NOMO-1 (cell line): Measurements from ENCODE around the gene CYP26A1.
A peak's percentile ranks its signal among the peaks of the same experiment; 100 is the strongest.

Experiments used
- DNase-seq, 2 experiments: peaks; one replicate each; lab custom pipeline; 2025; ENCODE audit not compliant: unreplicated experiment in 2 of 2; lab: John Stamatoyannopoulos, UW

The CYP26A1 gene, protein sequence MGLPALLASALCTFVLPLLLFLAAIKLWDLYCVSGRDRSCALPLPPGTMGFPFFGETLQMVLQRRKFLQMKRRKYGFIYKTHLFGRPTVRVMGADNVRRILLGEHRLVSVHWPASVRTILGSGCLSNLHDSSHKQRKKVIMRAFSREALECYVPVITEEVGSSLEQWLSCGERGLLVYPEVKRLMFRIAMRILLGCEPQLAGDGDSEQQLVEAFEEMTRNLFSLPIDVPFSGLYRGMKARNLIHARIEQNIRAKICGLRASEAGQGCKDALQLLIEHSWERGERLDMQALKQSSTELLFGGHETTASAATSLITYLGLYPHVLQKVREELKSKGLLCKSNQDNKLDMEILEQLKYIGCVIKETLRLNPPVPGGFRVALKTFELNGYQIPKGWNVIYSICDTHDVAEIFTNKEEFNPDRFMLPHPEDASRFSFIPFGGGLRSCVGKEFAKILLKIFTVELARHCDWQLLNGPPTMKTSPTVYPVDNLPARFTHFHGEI

DNA sequence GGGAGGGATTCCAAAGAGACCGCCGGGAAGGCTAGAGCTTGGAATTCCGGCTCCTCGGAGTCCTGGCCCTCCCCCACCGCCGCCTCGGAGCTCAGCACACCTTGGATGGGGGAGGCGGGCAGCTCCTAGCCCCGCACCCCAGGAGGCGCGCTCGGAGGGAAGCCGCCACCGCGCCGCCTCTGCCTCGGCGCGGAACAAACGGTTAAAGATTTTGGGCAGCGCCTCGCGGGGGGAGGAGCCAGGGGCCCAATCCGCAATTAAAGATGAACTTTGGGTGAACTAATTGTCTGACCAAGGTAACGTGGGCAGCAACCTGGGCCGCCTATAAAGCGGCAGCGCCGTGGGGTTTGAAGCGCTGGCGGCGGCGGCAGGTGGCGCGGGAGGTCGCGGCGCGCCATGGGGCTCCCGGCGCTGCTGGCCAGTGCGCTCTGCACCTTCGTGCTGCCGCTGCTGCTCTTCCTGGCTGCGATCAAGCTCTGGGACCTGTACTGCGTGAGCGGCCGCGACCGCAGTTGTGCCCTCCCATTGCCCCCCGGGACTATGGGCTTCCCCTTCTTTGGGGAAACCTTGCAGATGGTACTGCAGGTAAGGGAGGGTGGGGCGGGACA lies at the start of gene CYP26A1:
Gene CYP26A1 (plus strand): TSS at position 355 of the 608 bp plus-strand sequence. CDS start 42 bp downstream, at position 397.
- DNase-seq, result no peak

DNA sequence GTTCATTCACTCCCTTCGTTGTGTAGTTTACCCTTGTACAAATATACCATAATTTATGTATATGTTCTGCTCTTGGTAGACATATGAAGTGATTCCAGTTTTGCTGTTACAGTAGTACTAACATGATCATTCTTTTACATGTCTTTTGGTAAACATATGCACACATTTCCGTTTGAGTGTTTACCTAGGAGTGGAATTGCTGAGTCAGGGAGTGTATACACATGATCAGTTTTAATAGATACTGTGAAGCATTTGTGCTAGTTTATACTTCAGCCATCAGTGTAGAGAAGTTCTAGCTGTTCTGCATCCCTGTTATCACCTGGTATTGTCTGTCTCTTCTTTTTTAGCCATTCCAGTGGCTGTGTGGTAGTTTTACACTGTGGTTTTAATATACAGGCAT lies 47.6 kb upstream of the CYP26A1 start:
- DNase-seq, result no peak

DNA sequence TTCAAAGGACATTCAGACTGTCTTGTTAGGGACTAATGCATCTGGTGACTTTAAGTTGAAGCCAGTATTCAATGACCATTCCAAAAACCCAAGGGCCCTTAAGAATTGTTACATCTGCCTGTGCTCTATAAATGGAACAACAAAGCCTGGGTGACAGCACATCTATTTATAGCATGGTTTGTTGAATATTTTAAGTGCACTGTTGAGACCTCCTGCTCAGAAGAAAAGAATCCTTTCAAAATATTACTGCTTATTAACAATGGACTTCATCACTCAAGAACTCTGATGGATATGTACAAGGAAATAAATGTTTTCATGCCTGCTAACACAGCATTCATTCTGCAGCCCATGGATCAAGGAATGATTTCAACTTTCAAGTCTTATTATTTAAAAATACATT lies 46.2 kb upstream of the CYP26A1 start:
- DNase-seq, result no peak

DNA sequence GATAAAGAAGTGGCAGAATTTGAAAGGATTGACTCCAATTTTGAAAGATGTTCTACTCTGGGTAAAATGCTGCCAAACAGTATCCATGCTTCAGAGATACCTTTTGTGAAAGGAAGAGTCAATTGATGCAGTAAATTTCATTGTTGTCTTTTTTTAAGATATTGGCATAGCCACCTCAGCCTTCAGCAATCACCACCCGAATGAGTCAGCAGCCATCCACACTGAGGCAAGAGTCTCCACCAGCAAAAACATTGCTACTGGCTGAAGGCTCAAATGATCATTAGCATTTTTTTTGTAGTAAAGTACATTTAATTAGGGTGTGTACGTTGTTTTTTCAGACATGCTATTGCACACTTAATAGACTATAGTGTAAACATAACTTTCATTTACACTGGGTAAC lies 44.8 kb upstream of the CYP26A1 start:
- DNase-seq, result no peak

DNA sequence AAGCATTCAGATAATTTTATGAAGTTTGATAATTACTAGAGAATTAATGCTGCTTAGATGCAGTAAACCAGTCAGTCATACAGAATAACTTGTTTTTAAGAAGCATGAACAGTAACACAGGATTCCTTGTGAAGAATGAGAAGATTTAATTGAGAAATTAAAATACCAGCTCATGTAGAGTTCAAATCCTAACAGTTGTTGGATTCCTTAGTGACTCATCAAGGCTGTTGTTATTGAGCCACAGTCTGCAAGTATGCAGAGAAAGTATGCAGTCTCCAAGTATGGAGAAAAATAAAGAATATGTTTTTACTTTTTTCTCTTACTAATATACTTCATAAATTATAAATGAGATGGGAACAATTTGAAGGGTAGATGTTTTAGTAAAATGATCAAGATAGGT lies 43.3 kb upstream of the CYP26A1 start:
- no peak for DNase-seq

DNA sequence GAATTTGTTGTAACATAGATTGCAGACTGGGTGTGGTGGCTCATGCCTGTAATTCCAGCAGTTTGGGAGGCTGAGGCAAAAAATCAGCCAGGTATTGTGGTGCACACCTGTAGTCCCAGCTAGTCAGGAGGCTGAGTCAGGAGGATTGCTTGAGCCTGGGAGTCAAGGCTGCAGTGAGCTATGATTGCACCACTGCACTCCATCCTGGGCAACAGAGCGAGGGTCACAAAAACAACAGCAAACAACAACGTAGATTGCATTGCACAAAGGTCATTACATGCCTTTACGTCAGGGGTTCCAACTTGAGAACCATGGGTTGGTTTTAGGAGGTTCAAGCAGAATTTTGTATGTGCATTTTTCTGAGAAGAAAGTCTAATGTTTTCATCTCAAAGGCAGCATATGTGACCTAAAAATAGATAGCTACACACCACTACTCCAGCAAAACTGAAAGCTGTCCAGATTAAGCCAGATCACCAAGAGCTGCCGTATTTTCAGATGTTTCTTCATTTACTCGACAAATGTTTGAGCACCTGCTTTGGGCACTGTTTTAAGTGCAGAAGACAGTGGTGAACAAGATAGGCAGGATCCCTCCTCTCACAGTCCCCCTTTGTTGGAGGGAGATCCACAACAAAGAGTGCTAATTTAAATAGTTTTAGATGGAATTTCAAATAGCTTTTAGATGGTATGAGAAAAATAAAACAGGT lies 41.4 kb upstream of the CYP26A1 start:
- DNase-seq, result no peak

DNA sequence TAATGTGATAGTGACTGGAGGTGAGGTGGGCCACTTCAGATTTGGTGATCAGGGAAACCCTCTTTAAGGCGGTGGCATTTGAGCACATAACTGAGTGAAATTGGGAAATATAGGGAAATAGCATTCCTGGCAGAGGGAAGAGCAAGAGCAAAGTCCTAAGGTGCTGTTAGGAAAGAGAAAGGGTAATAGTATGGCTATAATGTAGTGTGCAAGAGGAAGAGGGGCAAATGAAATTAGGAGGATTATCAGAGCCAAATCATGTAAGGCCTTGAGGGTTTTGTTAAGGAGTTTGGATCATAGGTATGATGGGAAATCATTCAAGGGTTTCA lies 40.9 kb upstream of the CYP26A1 start:
- no peak for DNase-seq

DNA sequence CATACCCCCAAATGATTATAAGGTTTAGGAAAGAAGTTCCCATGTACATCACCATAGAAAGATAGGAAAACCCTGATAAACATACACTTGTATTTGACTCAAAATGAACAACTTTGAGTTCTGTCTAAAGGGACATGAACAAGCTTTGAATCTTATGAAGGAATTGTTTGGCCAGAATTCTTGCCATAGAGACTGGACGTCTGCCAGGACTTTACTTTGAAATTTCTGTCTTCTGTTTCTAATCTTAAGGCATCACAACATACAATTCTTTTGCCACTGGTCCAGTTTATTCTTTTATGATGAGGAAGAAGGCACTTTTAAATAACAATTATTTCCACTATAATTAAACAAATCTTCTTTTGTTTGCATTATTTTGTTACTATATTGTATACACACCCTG lies 39.3 kb upstream of the CYP26A1 start:
- DNase-seq, result no peak

DNA sequence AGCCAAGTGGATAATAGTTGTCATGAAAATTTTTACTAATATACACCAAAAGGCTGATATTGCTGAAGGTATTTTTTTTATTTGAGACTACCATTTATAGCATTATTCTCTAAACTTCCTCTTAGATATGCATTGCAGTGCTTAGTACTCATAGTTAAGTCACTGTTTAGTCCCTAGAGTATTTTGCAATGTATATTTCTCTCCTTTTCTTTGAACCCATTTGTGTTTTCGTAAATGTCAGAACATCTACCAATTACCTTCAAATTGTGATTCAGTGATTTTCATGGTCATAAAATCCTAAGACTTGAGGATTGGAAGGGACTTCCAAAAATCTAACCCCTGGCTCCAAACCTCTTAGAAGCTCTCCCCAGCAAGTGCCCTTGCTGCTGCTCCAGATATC lies 34.6 kb upstream of the CYP26A1 start:
- DNase-seq, result no peak

DNA sequence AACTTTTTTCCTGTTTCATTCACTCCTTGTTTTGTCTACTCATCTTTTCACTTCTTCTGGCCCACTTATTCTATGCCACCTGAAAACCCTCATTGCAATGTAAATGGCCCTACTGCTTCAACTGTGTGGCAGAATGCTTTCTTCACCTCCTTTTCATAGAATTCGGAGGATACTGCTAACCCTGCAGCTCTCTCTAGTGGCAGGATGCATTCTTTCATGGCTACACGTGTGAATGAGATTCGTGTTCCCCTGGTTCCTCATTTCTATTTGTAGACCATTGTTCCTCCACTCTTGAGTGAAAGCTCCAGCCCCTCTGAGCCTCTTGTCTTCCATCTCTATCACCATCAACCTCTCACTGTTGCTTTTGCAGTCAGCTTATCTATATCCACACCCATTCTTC lies 34.0 kb upstream of the CYP26A1 start:
- peak; percentile 13 to 88 for DNase-seq

DNA sequence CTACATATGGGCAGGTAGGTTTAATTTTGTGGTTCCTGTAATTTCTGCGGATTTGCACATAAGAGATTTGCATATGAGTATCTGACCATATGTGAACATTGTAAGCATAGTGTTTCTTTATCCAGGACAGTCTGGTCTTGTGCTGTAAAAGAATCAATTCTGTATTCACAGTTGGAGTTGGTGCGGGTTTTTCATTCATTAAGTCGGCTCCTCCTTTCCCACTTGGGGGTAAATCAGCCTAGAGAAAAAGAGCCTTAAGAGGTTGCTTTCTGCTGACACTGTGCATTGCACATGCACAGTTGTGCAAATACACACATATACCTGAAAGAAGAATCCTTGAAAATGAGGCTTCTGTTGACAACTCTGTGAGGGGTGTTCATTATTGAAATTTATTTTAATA lies 19.2 kb upstream of the CYP26A1 start:
- no peak for DNase-seq

DNA sequence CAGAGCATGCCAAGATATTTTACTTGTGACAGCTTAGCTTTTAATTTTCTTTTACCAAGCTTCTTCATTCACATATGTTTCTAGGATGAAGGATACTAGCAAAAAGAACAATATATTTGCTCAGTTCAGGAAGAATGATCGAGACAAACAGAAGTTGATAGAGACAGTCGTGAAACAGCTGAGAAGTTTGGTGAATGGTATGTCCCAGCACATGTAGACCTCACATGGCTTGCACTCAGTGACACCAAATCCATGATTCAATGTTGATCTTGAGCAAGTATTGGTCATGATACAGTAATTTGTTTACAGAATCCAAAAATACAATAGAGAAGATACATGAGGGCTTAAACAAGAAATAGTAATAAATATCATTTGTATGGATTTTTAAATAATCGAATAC lies 15.6 kb upstream of the CYP26A1 start:
- DNase-seq, result no peak

DNA sequence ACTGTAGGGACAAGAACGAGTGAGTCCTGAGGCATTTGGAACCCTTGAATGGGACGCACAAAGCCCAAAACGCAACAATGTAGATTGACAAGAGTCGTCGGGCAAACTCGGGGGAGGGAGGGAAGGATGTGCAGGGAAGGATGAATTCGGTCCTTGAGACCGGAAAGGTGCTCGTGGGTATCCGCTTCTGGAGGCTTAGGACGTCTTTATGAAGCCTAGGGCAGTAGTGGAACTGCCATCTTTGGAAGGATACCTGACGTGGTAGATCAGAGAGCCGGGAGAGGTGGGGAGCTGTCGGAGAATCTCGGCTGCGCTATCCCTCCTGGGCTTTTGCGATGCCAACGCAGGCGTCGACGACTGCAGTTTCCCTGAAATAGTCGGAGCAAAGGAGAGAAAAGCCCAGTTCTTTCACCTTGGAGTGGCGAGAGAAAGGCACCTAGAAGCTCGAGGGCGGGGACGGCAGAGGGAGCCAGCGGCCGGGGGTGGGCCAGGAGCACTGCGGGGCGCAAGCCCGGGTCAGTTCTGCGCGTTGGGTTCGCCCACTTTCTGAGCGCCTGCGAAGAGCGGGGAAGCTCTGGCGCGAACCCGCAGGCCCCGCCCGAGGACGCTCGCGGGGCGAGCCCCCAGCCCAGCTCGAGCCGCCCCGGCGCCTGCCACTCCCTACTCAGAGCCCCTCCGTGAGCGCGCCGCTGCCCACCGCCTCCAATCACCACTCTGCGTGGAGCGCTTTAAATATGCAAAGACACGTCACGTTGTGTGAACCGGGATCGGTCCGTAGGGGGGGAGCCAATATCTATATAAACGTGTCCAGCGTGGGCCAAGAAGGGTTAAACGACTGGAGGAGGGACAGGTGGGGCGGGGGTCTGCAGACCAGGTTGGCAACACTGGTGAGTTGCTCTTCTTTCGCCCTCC lies 13.5 kb upstream of the CYP26A1 start, which contains the start of gene CYP26C1:
Gene CYP26C1 (plus strand): TSS at position 824 of the 912 bp plus-strand sequence. CDS start 466 bp downstream, outside the sequence.
- no peak for DNase-seq

DNA sequence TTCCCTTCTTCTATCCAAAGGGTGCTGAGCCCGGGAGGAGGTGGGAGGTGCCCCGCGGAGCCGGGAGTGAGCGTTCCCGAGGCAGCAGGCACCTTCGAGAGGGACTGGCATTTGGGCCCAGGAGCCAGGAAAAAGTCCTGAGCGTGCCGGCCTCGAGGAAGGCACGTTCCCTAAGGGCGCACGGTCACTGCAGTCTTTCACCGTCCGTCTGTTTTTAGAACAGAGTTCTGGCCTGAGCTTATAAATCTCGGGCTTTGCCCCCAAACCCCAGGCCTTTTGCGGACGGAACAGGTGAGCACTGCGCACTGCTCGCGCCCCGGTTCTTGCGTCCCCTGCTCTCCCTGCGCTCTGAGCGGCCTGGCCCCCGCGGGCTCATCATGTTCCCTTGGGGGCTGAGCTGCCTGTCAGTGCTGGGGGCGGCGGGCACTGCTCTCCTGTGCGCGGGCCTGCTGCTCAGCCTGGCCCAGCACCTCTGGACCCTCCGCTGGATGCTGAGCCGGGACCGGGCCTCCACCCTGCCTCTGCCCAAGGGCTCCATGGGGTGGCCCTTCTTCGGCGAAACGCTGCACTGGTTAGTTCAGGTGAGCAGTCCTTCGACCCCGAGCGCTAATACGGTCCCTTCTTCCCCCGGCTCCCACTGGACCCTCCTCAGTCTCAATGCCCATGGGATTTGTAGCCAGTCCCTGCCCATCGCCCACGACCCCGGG lies 12.7 kb upstream of the CYP26A1 start:
- no peak for DNase-seq

DNA sequence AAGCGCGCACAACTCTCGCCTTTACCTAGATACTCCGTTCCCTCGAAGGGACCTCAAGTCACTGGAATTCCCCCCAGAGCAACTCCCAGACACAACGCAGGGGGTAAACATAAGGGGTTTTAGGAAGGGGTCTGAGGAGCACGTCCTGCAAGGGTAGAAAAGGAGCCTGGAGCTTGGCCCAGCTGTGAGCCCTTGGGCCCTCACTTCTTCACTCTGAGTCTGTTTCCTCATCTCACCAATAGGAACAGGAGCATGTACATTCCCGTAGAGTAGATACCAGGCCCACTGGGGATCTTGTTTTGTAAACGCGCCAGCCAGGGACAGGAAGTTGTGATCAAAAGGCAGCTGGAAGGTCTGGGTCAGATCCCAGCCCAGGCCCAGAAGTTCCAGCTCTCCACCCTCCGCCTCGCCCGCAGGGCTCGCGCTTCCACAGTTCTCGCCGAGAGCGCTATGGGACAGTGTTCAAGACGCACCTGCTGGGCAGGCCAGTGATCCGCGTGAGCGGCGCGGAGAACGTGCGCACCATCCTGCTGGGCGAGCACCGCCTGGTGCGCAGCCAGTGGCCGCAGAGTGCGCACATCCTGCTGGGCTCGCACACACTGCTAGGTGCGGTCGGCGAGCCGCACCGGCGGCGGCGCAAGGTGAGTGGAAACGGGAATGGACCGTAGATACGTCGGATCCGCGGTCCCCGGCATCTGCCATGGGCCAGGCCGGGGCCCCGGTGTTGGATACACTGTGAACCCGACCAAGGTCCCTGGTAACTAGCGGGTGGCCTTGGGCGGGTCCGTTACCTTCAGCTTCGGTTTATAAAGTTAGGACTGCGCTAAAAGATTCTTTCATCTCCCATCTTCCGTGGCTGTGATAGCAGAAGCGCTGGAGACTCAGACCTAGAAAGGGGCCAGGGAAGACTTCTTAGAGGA lies 11.8 kb upstream of the CYP26A1 start:
- DNase-seq, result no peak

DNA sequence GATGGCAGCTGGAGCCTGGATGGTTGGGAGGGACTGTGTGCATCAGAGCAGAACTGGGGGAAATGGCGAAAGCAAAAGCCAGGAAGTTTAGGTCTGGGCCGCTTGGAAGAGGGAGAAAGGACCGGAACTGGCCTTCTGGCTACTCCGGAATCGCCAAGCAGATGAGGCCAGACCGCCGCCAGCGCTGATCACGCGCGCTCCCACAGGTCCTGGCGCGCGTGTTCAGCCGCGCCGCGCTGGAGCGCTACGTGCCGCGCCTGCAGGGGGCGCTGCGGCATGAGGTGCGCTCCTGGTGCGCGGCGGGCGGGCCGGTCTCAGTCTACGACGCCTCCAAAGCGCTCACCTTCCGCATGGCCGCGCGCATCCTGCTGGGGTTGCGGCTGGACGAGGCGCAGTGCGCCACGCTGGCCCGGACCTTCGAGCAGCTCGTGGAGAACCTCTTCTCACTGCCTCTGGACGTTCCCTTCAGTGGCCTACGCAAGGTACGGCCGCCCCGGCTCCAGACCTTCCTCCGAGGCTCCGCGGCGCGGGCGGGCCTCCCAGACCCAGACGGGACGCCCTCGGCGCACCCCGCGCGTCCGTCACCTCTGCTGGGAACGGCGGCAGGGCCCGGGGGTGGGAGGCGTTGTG lies 11.1 kb upstream of the CYP26A1 start:
- no peak for DNase-seq

DNA sequence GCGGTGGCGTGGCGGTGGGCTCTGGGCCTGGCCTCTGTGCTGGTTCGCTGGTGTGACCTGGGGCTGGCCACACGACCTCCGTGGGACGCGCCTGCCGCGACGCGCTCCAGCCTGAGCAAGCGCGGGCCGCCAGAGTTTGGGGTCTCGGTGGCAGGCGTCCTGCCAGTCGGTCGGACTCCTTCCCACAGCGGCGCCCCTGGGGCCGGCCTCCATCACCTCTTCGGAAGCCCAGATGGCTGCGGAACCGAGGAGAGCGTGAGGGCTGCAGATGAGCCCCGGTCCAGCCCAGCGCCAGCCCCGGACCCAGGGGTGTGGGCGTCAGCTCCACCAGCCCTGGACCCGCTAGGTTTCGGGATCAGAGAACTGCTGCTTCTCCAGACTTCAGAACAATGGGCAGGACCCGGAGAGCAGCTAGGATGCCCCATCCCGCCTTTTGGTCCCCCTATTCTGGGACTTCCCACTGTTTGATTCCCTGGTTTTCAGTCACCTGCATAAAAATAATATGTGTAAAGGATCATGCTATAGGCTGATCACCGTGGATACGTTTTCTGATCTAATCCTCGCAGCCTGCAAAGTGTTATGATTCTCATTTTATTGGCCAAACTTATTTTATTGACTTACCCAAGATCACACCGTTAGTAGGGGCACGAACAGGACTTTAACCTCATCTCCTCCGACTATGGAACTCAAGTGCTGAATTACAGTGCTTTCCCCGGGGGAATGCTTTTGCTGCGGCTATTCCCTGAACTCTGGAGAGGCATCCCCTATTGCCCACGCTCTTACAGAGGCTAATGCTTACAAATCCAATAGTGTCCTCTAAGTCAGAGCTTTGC lies 10.3 kb upstream of the CYP26A1 start:
- DNase-seq, result no peak
